Measurements from ENCODE around the gene C11orf16.

- TF ChIP-seq REPIN1 (tag by site-specific recombination; IDR thresholded peaks at IDR 0.05; ENCODE audit: low read depth) = no peak
- TF ChIP-seq, protein P1, sequence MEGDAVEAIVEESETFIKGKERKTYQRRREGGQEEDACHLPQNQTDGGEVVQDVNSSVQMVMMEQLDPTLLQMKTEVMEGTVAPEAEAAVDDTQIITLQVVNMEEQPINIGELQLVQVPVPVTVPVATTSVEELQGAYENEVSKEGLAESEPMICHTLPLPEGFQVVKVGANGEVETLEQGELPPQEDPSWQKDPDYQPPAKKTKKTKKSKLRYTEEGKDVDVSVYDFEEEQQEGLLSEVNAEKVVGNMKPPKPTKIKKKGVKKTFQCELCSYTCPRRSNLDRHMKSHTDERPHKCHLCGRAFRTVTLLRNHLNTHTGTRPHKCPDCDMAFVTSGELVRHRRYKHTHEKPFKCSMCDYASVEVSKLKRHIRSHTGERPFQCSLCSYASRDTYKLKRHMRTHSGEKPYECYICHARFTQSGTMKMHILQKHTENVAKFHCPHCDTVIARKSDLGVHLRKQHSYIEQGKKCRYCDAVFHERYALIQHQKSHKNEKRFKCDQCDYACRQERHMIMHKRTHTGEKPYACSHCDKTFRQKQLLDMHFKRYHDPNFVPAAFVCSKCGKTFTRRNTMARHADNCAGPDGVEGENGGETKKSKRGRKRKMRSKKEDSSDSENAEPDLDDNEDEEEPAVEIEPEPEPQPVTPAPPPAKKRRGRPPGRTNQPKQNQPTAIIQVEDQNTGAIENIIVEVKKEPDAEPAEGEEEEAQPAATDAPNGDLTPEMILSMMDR (tag by site-specific recombination; IDR thresholded peaks at IDR 0.05) = no peak
- no peak for TF ChIP-seq TCF7L2 (IDR thresholded peaks at IDR 0.05; ENCODE audit: borderline replicate concordance, low read depth, low read length)
- no peak for TF ChIP-seq ZNF274 (IDR thresholded peaks at IDR 0.05; ENCODE audit: low read length)
- no peak for TF ChIP-seq ZNF274 (tag by site-specific recombination; IDR thresholded peaks at IDR 0.05; ENCODE audit: borderline replicate concordance)
- TF ChIP-seq ZNF530 (tag by site-specific recombination; IDR thresholded peaks at IDR 0.05; ENCODE audit: low read depth) = no peak
- no peak for TF ChIP-seq ZBTB26 (tag by site-specific recombination; optimal IDR thresholded peaks at IDR 0.05)
- TF ChIP-seq ZNF549 (tag by site-specific recombination; IDR thresholded peaks at IDR 0.05) = no peak
- no peak for TF ChIP-seq KLF8 (tag by site-specific recombination; IDR thresholded peaks at IDR 0.05)
- TF ChIP-seq, protein P2, sequence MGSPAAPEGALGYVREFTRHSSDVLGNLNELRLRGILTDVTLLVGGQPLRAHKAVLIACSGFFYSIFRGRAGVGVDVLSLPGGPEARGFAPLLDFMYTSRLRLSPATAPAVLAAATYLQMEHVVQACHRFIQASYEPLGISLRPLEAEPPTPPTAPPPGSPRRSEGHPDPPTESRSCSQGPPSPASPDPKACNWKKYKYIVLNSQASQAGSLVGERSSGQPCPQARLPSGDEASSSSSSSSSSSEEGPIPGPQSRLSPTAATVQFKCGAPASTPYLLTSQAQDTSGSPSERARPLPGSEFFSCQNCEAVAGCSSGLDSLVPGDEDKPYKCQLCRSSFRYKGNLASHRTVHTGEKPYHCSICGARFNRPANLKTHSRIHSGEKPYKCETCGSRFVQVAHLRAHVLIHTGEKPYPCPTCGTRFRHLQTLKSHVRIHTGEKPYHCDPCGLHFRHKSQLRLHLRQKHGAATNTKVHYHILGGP (tag by site-specific recombination; IDR thresholded peaks at IDR 0.05) = no peak
- TF ChIP-seq, protein P3, sequence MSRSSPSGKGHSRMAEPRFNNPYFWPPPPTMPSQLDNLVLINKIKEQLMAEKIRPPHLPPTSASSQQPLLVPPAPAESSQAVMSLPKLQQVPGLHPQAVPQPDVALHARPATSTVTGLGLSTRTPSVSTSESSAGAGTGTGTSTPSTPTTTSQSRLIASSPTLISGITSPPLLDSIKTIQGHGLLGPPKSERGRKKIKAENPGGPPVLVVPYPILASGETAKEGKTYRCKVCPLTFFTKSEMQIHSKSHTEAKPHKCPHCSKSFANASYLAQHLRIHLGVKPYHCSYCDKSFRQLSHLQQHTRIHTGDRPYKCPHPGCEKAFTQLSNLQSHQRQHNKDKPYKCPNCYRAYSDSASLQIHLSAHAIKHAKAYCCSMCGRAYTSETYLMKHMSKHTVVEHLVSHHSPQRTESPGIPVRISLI (tag by site-specific recombination; IDR thresholded peaks at IDR 0.05) = no peak
Observed at GRCh38 chr11:8973121-8973520, 40.4 kb upstream of the C11orf16 start.

All from HEK293 (cell line).